ENCODE results near the gene MAU2. TPM values are rescaled to one million over a fixed set of nuclear protein-coding genes. Genes with fewer than 3 reads are reported as not detected.

The MAU2 gene
- polyA plus RNA-seq, 1 donor from 2014 or later = 48.3 TPM

DNA sequence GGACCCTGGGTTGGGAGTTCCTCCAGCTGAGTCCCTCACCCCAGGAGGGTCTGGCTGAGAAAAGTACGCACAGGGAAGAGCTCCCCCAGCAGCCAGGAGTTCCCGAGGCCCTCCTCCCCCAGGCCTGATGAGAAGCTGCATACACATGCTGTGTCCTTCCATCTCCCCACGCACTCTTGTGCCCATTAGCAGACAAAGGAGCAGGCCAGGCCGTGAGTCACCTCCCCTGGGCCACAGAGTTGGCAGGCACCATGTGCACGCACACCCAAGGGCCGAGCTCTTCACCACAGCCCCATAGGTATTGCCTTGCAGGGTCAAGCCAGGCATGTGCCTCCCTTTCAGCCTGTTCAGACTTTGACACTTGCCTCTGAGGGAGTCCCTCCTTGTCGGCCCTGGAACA is 17.5 kb downstream of the MAU2 start:
- Histone ChIP-seq H3F3A (ENCODE audit: insufficient read depth, low read length, poor library complexity, severe bottlenecking) (no peaks in the 10 kb centered on the region), H3K79me2 (replicated peaks; ENCODE audit: insufficient read depth, low read length) (no peaks in the 10 kb centered on the region), H3K27ac (ENCODE audit: low read length) (no peak overlapping the region), H4K20me1 (ENCODE audit: insufficient read depth) (no peaks in the 10 kb centered on the region), H3K36me3 (ENCODE audit: insufficient read depth, low read length) (no peaks in the 10 kb centered on the region), H3K27me3 (ENCODE audit: insufficient read depth, low read depth, low read length) (no peaks in the 10 kb centered on the region), H3K9ac (ENCODE audit: low read length) (no peak overlapping the region), H2AFZ (ENCODE audit: low read depth, low read length) (no peak overlapping the region), H3K9me2 (ENCODE audit: insufficient read depth, low read length) (no peaks in the 10 kb centered on the region), H3K4me2 (ENCODE audit: low read length) (no peak overlapping the region), H3K9me3 (ENCODE audit: low read length) (no peaks in the 10 kb centered on the region), H3K4me3 (ENCODE audit: low read length) (no peak overlapping the region)
- TF ChIP-seq EP300 (conservative IDR thresholded peaks at IDR 0.05; ENCODE audit: poor library complexity, severe bottlenecking) = no peak
- TF ChIP-seq RAD21 (conservative IDR thresholded peaks at IDR 0.05) = no peak
- TF ChIP-seq TAF1 (IDR thresholded peaks at IDR 0.05; ENCODE audit: low read depth) = no peak
- no peak for TF ChIP-seq SMC3 (conservative IDR thresholded peaks at IDR 0.05; ENCODE audit: poor library complexity)
- TF ChIP-seq, protein P1, sequence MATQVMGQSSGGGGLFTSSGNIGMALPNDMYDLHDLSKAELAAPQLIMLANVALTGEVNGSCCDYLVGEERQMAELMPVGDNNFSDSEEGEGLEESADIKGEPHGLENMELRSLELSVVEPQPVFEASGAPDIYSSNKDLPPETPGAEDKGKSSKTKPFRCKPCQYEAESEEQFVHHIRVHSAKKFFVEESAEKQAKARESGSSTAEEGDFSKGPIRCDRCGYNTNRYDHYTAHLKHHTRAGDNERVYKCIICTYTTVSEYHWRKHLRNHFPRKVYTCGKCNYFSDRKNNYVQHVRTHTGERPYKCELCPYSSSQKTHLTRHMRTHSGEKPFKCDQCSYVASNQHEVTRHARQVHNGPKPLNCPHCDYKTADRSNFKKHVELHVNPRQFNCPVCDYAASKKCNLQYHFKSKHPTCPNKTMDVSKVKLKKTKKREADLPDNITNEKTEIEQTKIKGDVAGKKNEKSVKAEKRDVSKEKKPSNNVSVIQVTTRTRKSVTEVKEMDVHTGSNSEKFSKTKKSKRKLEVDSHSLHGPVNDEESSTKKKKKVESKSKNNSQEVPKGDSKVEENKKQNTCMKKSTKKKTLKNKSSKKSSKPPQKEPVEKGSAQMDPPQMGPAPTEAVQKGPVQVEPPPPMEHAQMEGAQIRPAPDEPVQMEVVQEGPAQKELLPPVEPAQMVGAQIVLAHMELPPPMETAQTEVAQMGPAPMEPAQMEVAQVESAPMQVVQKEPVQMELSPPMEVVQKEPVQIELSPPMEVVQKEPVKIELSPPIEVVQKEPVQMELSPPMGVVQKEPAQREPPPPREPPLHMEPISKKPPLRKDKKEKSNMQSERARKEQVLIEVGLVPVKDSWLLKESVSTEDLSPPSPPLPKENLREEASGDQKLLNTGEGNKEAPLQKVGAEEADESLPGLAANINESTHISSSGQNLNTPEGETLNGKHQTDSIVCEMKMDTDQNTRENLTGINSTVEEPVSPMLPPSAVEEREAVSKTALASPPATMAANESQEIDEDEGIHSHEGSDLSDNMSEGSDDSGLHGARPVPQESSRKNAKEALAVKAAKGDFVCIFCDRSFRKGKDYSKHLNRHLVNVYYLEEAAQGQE (IDR thresholded peaks at IDR 0.05; ENCODE audit: borderline replicate concordance) = no peak
- no peak for TF ChIP-seq MXI1 (conservative IDR thresholded peaks at IDR 0.05; ENCODE audit: poor library complexity, severe bottlenecking)
- TF ChIP-seq, protein P2, sequence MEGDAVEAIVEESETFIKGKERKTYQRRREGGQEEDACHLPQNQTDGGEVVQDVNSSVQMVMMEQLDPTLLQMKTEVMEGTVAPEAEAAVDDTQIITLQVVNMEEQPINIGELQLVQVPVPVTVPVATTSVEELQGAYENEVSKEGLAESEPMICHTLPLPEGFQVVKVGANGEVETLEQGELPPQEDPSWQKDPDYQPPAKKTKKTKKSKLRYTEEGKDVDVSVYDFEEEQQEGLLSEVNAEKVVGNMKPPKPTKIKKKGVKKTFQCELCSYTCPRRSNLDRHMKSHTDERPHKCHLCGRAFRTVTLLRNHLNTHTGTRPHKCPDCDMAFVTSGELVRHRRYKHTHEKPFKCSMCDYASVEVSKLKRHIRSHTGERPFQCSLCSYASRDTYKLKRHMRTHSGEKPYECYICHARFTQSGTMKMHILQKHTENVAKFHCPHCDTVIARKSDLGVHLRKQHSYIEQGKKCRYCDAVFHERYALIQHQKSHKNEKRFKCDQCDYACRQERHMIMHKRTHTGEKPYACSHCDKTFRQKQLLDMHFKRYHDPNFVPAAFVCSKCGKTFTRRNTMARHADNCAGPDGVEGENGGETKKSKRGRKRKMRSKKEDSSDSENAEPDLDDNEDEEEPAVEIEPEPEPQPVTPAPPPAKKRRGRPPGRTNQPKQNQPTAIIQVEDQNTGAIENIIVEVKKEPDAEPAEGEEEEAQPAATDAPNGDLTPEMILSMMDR (IDR thresholded peaks at IDR 0.05; ENCODE audit: poor library complexity, severe bottlenecking) = no peak
- no peak for TF ChIP-seq EZH2 (IDR thresholded peaks at IDR 0.05; ENCODE audit: borderline replicate concordance, insufficient read depth, low read length, poor library complexity, severe bottlenecking)
- no peak for TF ChIP-seq POLR2AphosphoS5 (IDR thresholded peaks at IDR 0.05)

DNA sequence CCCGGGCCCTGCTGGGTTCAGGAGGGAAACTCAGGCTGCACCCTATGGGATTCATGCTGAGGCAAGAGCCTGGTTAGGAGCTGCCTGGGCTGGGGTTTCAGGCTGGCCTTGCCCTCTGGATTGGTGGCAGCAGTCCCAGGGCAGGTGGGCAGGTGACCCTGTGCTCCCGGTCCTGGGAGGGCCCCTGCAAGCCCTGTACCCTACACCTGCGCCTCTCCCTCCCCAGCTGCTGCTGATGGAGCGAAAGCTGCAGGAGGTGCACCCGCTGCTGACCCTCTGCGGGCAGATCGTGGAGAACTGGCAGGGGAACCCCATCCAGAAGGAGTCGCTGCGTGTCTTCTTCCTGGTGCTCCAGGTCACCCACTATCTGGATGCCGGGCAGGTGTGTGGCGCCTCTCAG is 20.4 kb downstream of the MAU2 start:
- H4K20me1 ChIP-seq (ENCODE audit: insufficient read depth) = no peaks in the 10 kb centered on the region
- H3K9ac ChIP-seq (ENCODE audit: low read length) = no peak overlapping the region
- no peak overlapping the region for H2AFZ ChIP-seq (ENCODE audit: low read depth, low read length)
- H3K4me3 ChIP-seq (ENCODE audit: low read length) = no peak overlapping the region
- no peak overlapping the region for H3K27ac ChIP-seq (ENCODE audit: low read length)
- no peak overlapping the region for H3K4me2 ChIP-seq (ENCODE audit: low read length)
- no peaks in the 10 kb centered on the region for H3K9me2 ChIP-seq (ENCODE audit: insufficient read depth, low read length)
- H3K27me3 ChIP-seq (ENCODE audit: insufficient read depth, low read depth, low read length) = no peaks in the 10 kb centered on the region
- no peaks in the 10 kb centered on the region for H3K9me3 ChIP-seq (ENCODE audit: low read length)
- H3K79me2 ChIP-seq (replicated peaks; ENCODE audit: insufficient read depth, low read length) = no peaks in the 10 kb centered on the region
- no peaks in the 10 kb centered on the region for H3F3A ChIP-seq (ENCODE audit: insufficient read depth, low read length, poor library complexity, severe bottlenecking)
- TF ChIP-seq EZH2 (IDR thresholded peaks at IDR 0.05; ENCODE audit: borderline replicate concordance, insufficient read depth, low read length, poor library complexity, severe bottlenecking) (no peak), EP300 (conservative IDR thresholded peaks at IDR 0.05; ENCODE audit: poor library complexity, severe bottlenecking) (no peak), SMC3 (conservative IDR thresholded peaks at IDR 0.05; ENCODE audit: poor library complexity) (no peak), MXI1 (conservative IDR thresholded peaks at IDR 0.05; ENCODE audit: poor library complexity, severe bottlenecking) (no peak), TAF1 (IDR thresholded peaks at IDR 0.05; ENCODE audit: low read depth) (no peak), RAD21 (conservative IDR thresholded peaks at IDR 0.05) (no peak), POLR2AphosphoS5 (IDR thresholded peaks at IDR 0.05) (no peak)
- TF ChIP-seq, protein P1 (IDR thresholded peaks at IDR 0.05; ENCODE audit: borderline replicate concordance) = no peak
- TF ChIP-seq, protein P2 (IDR thresholded peaks at IDR 0.05; ENCODE audit: poor library complexity, severe bottlenecking) = no peak
- H3K36me3 ChIP-seq (ENCODE audit: insufficient read depth, low read length) = no peaks in the 10 kb centered on the region
